ENCODE results near the gene SMIM10.
"Not testable (repeated sequence)": the region's sequence is repeated elsewhere in the genome, so short reads cannot be mapped to it uniquely, and the experiment has no call there.

The SMIM10 gene

GRCh38 chrX:134990801-134991481 is at the start of gene SMIM10:
TSS of gene SMIM10 (plus strand) at chrX:134990991. CDS start at chrX:134991096, 105 bp downstream.
- DNase-seq: no peak

GRCh38 chrX:134946364-134946763 is 44.4 kb upstream of the SMIM10 start:
- not testable (repeated sequence) for DNase-seq

- no peak for DNase-seq
Observed at GRCh38 chrX:134948333-134949241, 42.2 kb upstream of the SMIM10 start.

- no peak for DNase-seq
Observed at GRCh38 chrX:134949271-134949670, 41.5 kb upstream of the SMIM10 start.

DNA sequence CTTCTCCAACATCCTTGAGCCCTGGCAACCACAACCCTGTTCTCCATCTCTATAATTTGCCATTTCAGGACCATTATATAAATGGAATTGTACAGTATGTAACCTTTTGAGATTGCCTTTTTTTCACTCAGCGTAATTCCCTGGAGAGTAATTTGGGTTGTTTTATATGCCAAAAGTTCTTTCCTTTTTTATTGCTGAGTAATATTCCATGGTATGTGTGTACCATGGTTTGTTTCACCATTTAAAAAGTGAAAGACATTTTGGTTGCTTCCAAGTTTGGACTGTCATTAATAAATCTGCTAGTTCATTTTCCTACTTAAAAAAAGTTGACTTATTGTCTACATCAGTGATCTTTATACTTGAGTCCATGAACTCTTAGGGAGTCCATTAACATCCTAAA is 33.0 kb upstream of the SMIM10 start:
- DNase-seq: no peak

DNA sequence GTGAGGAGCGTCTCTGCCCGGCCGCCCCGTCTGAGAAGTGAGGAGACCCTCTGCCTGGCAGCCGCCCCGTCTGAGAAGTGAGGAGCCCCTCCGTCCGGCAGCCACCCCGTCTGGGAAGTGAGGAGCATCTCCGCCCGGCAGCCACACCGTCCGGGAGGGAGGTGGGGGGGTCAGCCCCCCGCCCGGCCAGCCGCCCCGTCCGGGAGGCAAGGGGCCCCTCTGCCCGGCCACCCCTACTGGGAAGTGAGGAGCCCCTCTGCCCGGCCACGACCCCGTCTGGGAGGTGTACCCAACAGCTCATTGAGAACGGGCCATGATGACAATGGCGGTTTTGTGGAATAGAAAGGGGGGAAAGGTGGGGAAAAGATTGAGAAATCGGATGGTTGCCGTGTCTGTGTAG is 30.4 kb upstream of the SMIM10 start:
- DNase-seq: not testable (repeated sequence)

- no peak for DNase-seq
Observed at GRCh38 chrX:134963041-134963440, 27.8 kb upstream of the SMIM10 start.

DNA sequence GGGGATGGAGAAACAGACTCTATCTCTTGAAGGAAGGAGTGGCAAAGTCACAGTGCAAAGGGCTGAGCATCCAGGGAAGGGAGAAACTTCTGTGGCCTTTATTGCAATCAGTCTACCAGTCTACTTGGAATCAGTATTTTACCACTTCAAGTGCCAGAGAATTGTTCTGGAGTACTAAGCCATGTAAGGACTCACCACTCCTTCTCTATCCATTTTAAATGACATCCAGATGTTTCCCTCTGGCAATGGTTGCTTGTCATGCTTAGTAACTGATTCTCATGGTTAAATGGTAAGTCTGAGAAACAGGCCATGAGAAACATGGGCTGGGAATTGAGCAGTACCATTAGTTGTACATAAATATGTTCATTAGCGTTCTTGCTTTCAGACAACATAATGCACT is 21.1 kb upstream of the SMIM10 start:
- DNase-seq: no peak

- DNase-seq: no peak
Observed at GRCh38 chrX:134971926-134972325, 18.9 kb upstream of the SMIM10 start.

DNA sequence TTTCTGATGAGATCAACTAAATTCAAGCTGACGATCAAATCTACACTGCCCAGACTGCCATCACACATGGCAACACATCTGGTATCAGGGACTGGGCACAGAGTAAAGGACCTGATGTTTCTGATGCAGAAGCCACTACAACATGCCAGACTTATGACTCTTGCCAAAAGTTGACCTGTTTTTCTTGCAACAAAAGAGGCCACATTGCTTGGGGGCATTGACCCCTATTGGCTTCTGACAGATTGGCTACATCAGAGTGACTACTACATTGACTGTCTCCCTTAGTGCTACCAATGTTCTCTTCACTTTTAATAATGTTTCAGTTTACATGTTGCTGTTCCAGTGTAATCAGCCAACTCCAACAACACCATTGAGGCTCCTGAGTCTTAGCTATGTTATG is 15.3 kb upstream of the SMIM10 start:
- DNase-seq: no peak

DNA sequence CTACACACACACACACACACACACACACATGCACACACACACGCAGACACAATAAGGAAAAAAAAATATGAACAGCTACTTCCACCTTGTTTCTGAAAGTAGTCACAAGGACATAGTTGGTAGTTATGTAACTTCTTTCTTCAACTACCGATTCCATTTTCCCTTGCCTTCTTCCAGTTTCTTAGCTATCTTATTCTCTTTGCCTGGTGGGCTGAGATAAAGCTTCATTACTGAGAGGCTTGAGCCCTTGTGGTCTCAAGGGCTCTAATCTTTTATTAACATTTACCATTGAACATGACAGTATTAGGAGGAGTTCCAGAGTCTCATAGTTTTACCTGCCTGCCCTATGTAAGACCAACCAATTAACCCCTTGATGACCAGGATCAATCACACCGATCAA is 8.9 kb upstream of the SMIM10 start:
- DNase-seq: no peak

GRCh38 chrX:134982748-134983147 is 8.0 kb upstream of the SMIM10 start:
- no peak for DNase-seq

DNA sequence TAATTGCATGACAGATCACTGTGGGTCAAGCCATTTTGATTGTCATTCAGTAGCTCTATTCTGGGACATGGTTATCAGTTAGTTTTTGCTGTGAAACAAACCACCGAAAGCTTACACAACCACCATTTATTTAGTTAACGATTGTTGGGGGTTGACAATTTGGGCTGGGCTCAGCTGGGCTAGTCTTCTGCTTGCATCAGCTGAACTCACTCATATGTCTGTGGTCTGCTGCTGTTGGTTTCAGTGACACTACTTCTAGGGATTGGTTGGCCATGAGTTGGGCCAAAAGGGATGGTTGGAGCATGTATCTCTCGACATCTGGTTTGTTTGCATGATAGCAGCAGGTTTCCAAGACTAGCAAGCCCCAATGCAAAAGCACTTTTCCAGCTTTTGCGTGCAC is 5.3 kb upstream of the SMIM10 start:
- no peak for DNase-seq

- no peak for DNase-seq
Observed at GRCh38 chrX:134990475-134990800, 353 bp upstream of the SMIM10 start.

DNA sequence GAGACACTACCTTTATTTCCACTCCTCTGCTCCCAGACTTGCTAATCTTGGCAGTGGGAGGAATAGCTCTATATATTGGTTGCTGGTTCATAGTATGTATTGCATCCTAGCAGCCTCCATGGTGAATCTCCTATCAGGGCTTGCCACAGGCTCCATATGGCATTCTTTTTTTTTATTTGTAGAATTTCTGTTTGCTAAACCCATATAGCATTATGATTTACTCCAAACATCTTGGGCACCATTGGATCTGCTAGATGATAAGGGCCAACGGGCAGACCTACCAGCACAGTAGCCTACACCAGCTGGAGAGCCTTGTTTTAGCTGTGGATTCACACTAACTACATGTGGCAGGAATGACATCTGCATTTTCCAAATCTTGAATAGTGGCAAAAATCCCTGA is 6.9 kb downstream of the SMIM10 start:
- DNase-seq: no peak

- DNase-seq: no peak
Observed at GRCh38 chrX:134998246-134998645, 7.5 kb downstream of the SMIM10 start.

DNA sequence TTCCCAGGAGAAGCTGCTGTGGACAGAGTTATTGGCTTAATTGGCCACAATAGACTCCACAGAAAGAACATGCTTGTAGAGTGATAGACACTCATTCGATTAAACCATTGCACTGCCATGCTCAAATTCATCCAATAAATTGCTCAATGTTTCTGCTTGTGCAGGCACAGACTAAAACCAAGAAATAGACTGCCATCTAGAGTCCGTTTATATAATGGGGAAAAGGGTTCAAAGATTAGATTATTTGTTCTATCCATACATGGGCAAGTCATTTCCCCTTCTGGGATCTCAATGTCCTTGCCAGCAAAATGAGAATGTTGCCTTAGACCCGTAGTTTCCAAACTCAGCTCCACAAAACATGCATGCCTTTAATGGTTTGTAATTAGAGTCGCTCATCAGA is 8.7 kb downstream of the SMIM10 start:
- no peak for DNase-seq

DNA sequence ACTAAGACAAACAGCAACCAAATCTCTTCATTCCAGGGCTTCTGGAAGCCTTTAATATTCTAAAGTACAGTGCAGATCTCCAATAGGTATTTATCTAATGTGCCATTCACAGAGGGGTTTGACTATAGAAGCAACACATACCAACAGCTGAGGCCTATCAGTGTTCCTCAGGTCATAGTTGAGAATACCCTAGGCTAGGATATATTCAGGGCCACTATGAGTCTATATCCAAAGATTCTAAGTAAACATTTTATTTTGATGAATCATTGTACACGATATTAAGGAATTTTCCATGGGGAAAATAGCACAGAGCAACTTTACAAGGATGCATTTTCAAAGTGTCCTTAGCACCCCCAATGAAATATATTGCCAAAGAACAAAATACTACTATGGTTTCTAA is 9.7 kb downstream of the SMIM10 start:
- DNase-seq: no peak

- peak; percentile 72 for DNase-seq
Observed at GRCh38 chrX:135003876-135004623, 13.3 kb downstream of the SMIM10 start.

DNA sequence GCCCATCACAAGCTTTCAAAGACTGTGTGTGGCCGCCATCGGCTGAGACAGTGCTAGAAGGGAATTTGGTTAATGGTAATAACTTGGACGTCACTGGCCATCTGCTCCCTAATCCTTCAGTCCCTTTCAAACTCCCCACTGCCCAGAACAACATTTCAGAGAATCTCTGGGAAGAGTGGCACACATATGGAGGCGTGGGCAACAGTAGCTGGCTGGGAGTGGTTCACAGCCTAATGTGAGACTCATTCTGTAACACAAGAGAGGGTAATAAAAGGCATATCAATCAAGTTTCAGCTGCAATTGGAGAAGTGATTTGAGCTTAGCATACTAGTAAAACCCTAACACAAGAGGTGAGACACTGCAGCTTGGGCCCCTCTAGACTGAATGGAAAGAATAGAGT is 15.4 kb downstream of the SMIM10 start:
- DNase-seq: no peak

DNA sequence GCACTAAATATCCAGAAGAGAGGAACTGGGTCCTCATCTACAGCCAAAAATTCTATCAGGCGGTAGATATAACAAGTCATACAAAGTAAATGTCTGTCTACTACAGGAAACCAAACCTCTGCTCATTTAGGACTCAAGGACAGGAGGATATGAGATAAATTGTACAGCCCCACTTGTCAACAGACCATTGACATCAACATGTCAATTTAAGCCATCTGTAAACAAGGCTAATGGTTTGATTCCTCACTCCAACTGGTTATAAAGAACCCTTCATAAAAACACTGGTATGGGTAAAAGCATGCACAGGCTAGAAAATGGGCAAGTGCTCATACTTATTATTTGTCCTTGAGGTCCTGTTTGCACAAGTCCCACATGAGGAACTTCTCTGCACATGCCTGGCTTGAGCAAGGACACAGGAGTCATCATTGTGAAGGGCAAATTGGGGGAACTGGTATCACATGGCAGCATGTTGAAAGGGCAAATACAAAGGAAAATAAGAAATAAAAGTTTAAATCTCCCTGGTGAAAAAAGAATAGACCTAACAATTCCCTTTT is 18.3 kb downstream of the SMIM10 start:
- DNase-seq: no peak

- no peak for DNase-seq
Observed at GRCh38 chrX:135009838-135010237, 19.0 kb downstream of the SMIM10 start.

DNA sequence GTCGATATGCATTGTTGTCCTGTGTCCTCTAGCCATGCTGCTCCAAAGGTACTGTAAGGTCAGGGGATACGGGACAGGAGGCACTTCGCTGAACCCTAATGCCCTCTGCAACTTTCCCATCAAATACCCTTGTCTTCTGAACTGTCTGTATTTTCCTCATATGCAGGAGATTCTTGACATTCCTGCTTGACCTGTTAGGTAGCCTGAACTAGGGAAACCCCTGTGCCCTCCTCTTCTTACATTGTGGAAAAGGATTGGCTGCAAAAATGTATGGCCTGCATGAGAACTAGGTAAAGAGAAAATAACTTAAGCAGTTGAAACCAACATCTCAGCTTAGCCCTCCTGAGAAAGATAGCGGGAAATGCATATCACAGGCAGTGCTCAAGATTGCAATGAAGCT is 20.1 kb downstream of the SMIM10 start:
- DNase-seq: no peak

Measured in activated T-cell treated with anti-CD3 and anti-CD28 coated beads for 4 hours (primary cell).